Mesenchymal stem cell (in vitro differentiated cells and primary cell): ENCODE measurements around the gene PIK3IP1.

Experiments
- DNase-seq: peaks from one replicate; pipeline ENCODE4 v3.0.0-alpha.2; 2013
- H2AFZ ChIP-seq: one replicate; pipeline ENCODE4 v1.6.1; 2013; ENCODE audit warnings: low read depth, mild to moderate bottlenecking, control low read depth, inconsistent platforms, low read length, moderate library complexity
- H2AK5ac ChIP-seq: 2 replicates; pipeline ENCODE4 v1.6.1; 2013; ENCODE audit warnings: low read length, moderate library complexity, mild to moderate bottlenecking, inconsistent platforms; ENCODE audit not compliant: severe bottlenecking
- H2BK120ac ChIP-seq: one replicate; pipeline ENCODE4 v1.6.1; 2013; ENCODE audit warnings: low read depth, mild to moderate bottlenecking, inconsistent platforms, low read length, moderate library complexity
- H2BK12ac ChIP-seq, 2 experiments: one replicate each; pipeline ENCODE4 v1.6.1; 2013; ENCODE audit warnings: inconsistent platforms in 2 of 2, low read length in 2 of 2, mild to moderate bottlenecking in 2 of 2, moderate library complexity in 2 of 2, control low read depth in 1 of 2
- H2BK15ac ChIP-seq: one replicate; pipeline ENCODE4 v1.6.1; 2013; ENCODE audit warnings: mild to moderate bottlenecking, low read depth, inconsistent platforms; ENCODE audit not compliant: poor library complexity, severe bottlenecking
- H2BK5ac ChIP-seq: 2 replicates; pipeline ENCODE4 v1.6.1; 2013; ENCODE audit warnings: low read depth, mild to moderate bottlenecking, low read length, control low read depth, inconsistent platforms; ENCODE audit not compliant: poor library complexity, severe bottlenecking
- H3K14ac ChIP-seq, 2 experiments: one replicate each; pipeline ENCODE4 v1.6.1; 2013; ENCODE audit warnings: inconsistent platforms in 2 of 2, low read length in 2 of 2, control low read depth in 1 of 2, mild to moderate bottlenecking in 1 of 2, moderate library complexity in 1 of 2
- H3K18ac ChIP-seq, 2 experiments: one replicate each; pipeline ENCODE4 v1.6.1; 2013; ENCODE audit warnings: inconsistent platforms in 2 of 2, low read length in 2 of 2, control low read depth in 1 of 2, low read depth in 1 of 2, mild to moderate bottlenecking in 1 of 2
- H3K23ac ChIP-seq, 2 experiments: one replicate each; pipeline ENCODE4 v1.6.1; 2013; ENCODE audit warnings: inconsistent platforms in 2 of 2, low read length in 2 of 2, mild to moderate bottlenecking in 2 of 2, moderate library complexity in 2 of 2, control low read depth in 1 of 2
- H3K27ac ChIP-seq: 2 replicates; pipeline ENCODE4 v1.5.1; 2013; ENCODE audit warnings: mild to moderate bottlenecking, moderate library complexity, low read length, control low read depth, inconsistent platforms; ENCODE audit not compliant: poor library complexity, severe bottlenecking
- H3K27me3 ChIP-seq, 2 experiments: 2 replicates each; pipeline versions ENCODE4 v1.6.1 to v1.7.0; 2013; ENCODE audit warnings: low read length in 2 of 2, mild to moderate bottlenecking in 2 of 2, moderate library complexity in 2 of 2, control low read depth in 1 of 2, inconsistent platforms in 1 of 2; ENCODE audit not compliant: control insufficient read depth in 1 of 2, insufficient read depth in 1 of 2
- H3K36me3 ChIP-seq, 2 experiments: 2 replicates each; pipeline versions ENCODE4 v1.6.1 to v1.7.0; 2013; ENCODE audit warnings: low read length in 2 of 2, control low read depth in 1 of 2, inconsistent platforms in 1 of 2, low read depth in 1 of 2, mild to moderate bottlenecking in 1 of 2; ENCODE audit not compliant: insufficient read depth in 2 of 2, control insufficient read depth in 1 of 2
- H3K4ac ChIP-seq, 2 experiments: one replicate each; pipeline ENCODE4 v1.6.1; 2013; ENCODE audit warnings: inconsistent platforms in 2 of 2, low read length in 2 of 2, mild to moderate bottlenecking in 2 of 2, moderate library complexity in 2 of 2, control low read depth in 1 of 2, low read depth in 1 of 2
- H3K4me1 ChIP-seq: 2 replicates; pipeline ENCODE4 v1.6.1; 2013; ENCODE audit warnings: low read depth, low read length, control low read depth; ENCODE audit not compliant: control insufficient read depth, insufficient read depth
- H3K4me2 ChIP-seq: 2 replicates; pipeline ENCODE4 v1.6.1; 2013; ENCODE audit warnings: low read length, mild to moderate bottlenecking, inconsistent platforms; ENCODE audit not compliant: poor library complexity, severe bottlenecking
- H3K4me3 ChIP-seq, 2 experiments: 2 replicates each; pipeline versions ENCODE4 v1.5.1 to v1.7.0; 2013; ENCODE audit warnings: low read length in 2 of 2, mild to moderate bottlenecking in 2 of 2, control low read depth in 1 of 2, low read depth in 1 of 2; ENCODE audit not compliant: insufficient read depth in 1 of 2
- H3K79me1 ChIP-seq: replicated peaks from 2 replicates; pipeline ENCODE4 v1.6.1; 2013; ENCODE audit warnings: mild to moderate bottlenecking, control low read depth, low read length, inconsistent platforms; ENCODE audit not compliant: poor library complexity, severe bottlenecking
- H3K9ac ChIP-seq: 2 replicates; pipeline ENCODE4 v1.7.0; 2013; ENCODE audit warnings: mild to moderate bottlenecking, low read length, moderate library complexity
- H3K9me3 ChIP-seq: 2 replicates; pipeline ENCODE4 v1.7.0; 2013; ENCODE audit warnings: mild to moderate bottlenecking, low read length; ENCODE audit not compliant: control insufficient read depth
- H4K8ac ChIP-seq: one replicate; pipeline ENCODE4 v1.6.1; 2013; ENCODE audit warnings: inconsistent platforms, mild to moderate bottlenecking, low read length, moderate library complexity
- H4K91ac ChIP-seq: one replicate; pipeline ENCODE4 v1.6.1; 2013; ENCODE audit warnings: mild to moderate bottlenecking, low read length, inconsistent platforms
- WGBS: methylation state at CpG from one replicate; pipeline ENCODE4 v1.1.7; 2013; ENCODE audit warnings: mixed read lengths; 5-methylcytosine and 5-hydroxymethylcytosine counted together

PIK3IP1 gene

GRCh38 chr22:31290494-31291471 lies 1.5 kb downstream of the PIK3IP1 start:
- H3K36me3 ChIP-seq: peaks cover 17 to 36% of the 10 kb centered on the region in 2 experiments
- H2AK5ac ChIP-seq: no peak overlapping the region
- 1% methylated on average over 67 of the region's 95 CpGs for WGBS
- H3K18ac ChIP-seq: peak overlapping the region; percentile 87 to 91
- peak overlapping the region; percentile 16 to 82 for H3K14ac ChIP-seq
- H3K4me3 ChIP-seq: peak overlapping the region; percentile 66 to 93
- peaks cover 7% of the 10 kb centered on the region for H3K79me1 ChIP-seq
- H3K27ac ChIP-seq: peak overlapping the region; percentile 8
- no peaks in the 10 kb centered on the region for H3K9me3 ChIP-seq
- peaks cover 8% of the 10 kb centered on the region for H3K4me1 ChIP-seq
- peak overlapping the region in 1 of 2 experiments; percentile 86 for H3K23ac ChIP-seq
- peak overlapping the region; percentile 67 to 92 for H3K4ac ChIP-seq
- H2AFZ ChIP-seq: peak overlapping the region; percentile 65
- peak overlapping the region; percentile 86 for H2BK15ac ChIP-seq
- peak overlapping the region; percentile 71 for H4K8ac ChIP-seq
- no peaks in the 10 kb centered on the region for H3K27me3 ChIP-seq
- peak overlapping the region; percentile 98 for H3K4me2 ChIP-seq
- peak overlapping the region; percentile 95 for H2BK5ac ChIP-seq
- H2BK120ac ChIP-seq: peak overlapping the region; percentile 71
- DNase-seq: peak; percentile 94
- peak overlapping the region; percentile 97 for H4K91ac ChIP-seq
- peak overlapping the region; percentile 90 for H3K9ac ChIP-seq
- H2BK12ac ChIP-seq: peak overlapping the region; percentile 55 to 91

- no peak overlapping the region for H2AFZ ChIP-seq
- no peak overlapping the region for H2BK5ac ChIP-seq
- peak overlapping the region; percentile 63 for H2AK5ac ChIP-seq
- no peaks in the 10 kb centered on the region for H3K27me3 ChIP-seq
- H3K4me3 ChIP-seq: peak overlapping the region in 1 of 2 experiments; percentile 93
- H3K4ac ChIP-seq: peak overlapping the region in 1 of 2 experiments; percentile 54
- H3K4me2 ChIP-seq: no peak overlapping the region
- H3K14ac ChIP-seq: no peak overlapping the region
- H3K4me1 ChIP-seq: peaks cover 8% of the 10 kb centered on the region
- H3K27ac ChIP-seq: no peak overlapping the region
- no peak overlapping the region for H3K18ac ChIP-seq
- H2BK15ac ChIP-seq: peak overlapping the region; percentile 26
- 90% methylated on average over 11 of the region's 13 CpGs for WGBS
- H2BK120ac ChIP-seq: no peak overlapping the region
- no peaks in the 10 kb centered on the region for H3K9me3 ChIP-seq
- peak overlapping the region in 1 of 2 experiments; percentile 56 for H2BK12ac ChIP-seq
- peaks cover 24 to 50% of the 10 kb centered on the region in 2 experiments for H3K36me3 ChIP-seq
- peaks cover 7% of the 10 kb centered on the region for H3K79me1 ChIP-seq
- peak overlapping the region; percentile 90 for H3K9ac ChIP-seq
- DNase-seq: no peak
- H3K23ac ChIP-seq: no peak overlapping the region
- no peak overlapping the region for H4K8ac ChIP-seq
- no peak overlapping the region for H4K91ac ChIP-seq
Measured at GRCh38 chr22:31289344-31289743, 2.9 kb downstream of the PIK3IP1 start.

GRCh38 chr22:31288496-31289240 lies 3.6 kb downstream of the PIK3IP1 start:
- Histone ChIP-seq H2BK5ac (no peak overlapping the region), H3K14ac (no peak overlapping the region), H3K4me1 (peaks cover 8% of the 10 kb centered on the region), H3K4ac (no peak overlapping the region), H3K4me2 (no peak overlapping the region), H3K27me3 (no peaks in the 10 kb centered on the region), H3K79me1 (peaks cover 7% of the 10 kb centered on the region), H3K36me3 (peaks cover 28 to 57% of the 10 kb centered on the region in 2 experiments), H3K4me3 (no peak overlapping the region), H3K9ac (no peak overlapping the region), H2BK12ac (no peak overlapping the region), H2BK15ac (no peak overlapping the region), H4K8ac (no peak overlapping the region), H2AK5ac (no peak overlapping the region), H3K9me3 (no peaks in the 10 kb centered on the region), H2AFZ (no peak overlapping the region), H3K27ac (no peak overlapping the region), H3K18ac (no peak overlapping the region), H2BK120ac (no peak overlapping the region), H3K23ac (no peak overlapping the region), H4K91ac (no peak overlapping the region)
- 74% methylated on average over 5 of the region's 5 CpGs for WGBS
- peak; percentile 32 for DNase-seq
